ENCODE results near the gene BMS1. TPM values are rescaled to one million over a fixed set of nuclear protein-coding genes. Genes with fewer than 3 reads are reported as not detected.

The BMS1 gene
- total RNA-seq, 1 donor from 2014 or later, result 21.8 TPM

DNA sequence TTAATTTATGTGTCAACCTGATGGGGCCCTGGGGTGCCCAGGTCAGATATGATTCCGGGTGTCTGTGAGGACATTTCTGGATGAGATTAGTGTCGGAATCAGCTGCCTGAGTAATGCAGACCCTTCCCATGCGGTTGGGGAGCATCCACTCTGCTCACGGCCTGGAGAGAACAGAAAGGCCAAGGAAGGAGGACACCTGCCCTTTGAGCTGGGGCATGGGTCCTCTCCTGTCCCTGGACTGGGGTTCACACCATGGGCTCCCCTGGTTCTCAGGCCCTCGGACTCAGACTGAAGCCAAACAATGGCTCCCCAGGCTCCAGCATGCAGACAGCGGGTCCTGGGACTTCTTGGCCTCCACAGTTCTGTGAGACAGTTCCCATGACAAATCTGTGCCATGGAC is 94.3 kb downstream of the BMS1 start:
- no peak overlapping the region for H3K27ac Mint-ChIP-seq
- no peak for TF ChIP-seq CTCF (conservative IDR thresholded peaks at IDR 0.05)
- peaks cover 6% of the 10 kb centered on the region for H3K9me3 Mint-ChIP-seq
- no peak overlapping the region for H3K4me3 Mint-ChIP-seq
- H3K27me3 Mint-ChIP-seq, result peaks cover 14% of the 10 kb centered on the region
- no peaks in the 10 kb centered on the region for H3K36me3 Mint-ChIP-seq
- DNase-seq (ENCODE audit: extremely low spot score, unreplicated experiment), result no peak
- H3K4me1 Mint-ChIP-seq (ENCODE audit: unreplicated experiment), result peaks cover 6% of the 10 kb centered on the region

GRCh38 chr10:42877496-42878030 is 95.0 kb downstream of the BMS1 start:
- Mint-ChIP-seq H3K27me3 (peaks cover 14% of the 10 kb centered on the region), H3K36me3 (no peaks in the 10 kb centered on the region), H3K9me3 (peaks cover 12% of the 10 kb centered on the region), H3K27ac (no peak overlapping the region), H3K4me1 (ENCODE audit: unreplicated experiment) (peaks cover 6% of the 10 kb centered on the region), H3K4me3 (no peak overlapping the region)
- no peak for TF ChIP-seq CTCF (conservative IDR thresholded peaks at IDR 0.05)
- DNase-seq (ENCODE audit: extremely low spot score, unreplicated experiment), result no peak

DNA sequence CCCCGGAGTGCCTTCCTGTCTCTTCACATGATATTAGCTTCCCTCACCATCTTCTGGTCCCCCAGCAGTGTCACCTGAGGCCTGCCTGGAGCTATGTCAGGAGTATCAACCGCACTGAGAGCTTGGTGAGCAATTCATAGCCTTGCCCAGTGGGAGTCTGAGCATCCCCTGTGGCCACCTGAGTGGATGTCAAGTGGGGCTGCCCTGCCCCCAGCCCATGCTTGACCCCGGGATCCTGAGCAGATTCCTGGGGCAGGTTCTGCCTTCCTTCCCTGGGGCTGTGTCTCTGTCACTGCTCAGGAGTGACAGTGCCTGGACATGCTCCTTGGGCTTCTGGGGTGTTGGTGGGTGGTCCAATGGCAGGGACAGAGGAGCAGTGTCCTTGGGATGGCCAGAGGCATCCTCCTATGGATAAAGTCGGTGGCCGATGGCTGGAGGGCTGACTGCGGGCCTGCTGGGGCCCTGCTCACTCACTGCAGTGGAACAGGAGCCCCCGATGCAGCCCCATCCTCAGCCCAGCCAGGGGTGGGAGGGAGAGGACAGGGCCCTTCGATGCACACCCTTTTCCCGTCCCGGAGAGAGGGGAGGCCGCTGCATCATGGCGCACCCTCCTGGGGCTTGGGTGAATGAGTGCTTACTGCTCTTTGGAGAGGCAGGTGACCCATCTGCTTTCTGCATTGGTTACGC is 95.7 kb downstream of the BMS1 start:
- no peaks in the 10 kb centered on the region for H3K36me3 Mint-ChIP-seq
- peaks cover 15% of the 10 kb centered on the region for H3K9me3 Mint-ChIP-seq
- H3K27me3 Mint-ChIP-seq, result peaks cover 18% of the 10 kb centered on the region
- H3K4me1 Mint-ChIP-seq (ENCODE audit: unreplicated experiment), result peaks cover 6% of the 10 kb centered on the region
- no peak overlapping the region for H3K27ac Mint-ChIP-seq
- no peak overlapping the region for H3K4me3 Mint-ChIP-seq
- TF ChIP-seq CTCF (conservative IDR thresholded peaks at IDR 0.05), result no peak
- DNase-seq (ENCODE audit: extremely low spot score, unreplicated experiment), result no peak

GRCh38 chr10:42878821-42879195 is 96.2 kb downstream of the BMS1 start:
- H3K27ac Mint-ChIP-seq, result no peak overlapping the region
- H3K27me3 Mint-ChIP-seq, result peaks cover 17% of the 10 kb centered on the region
- H3K36me3 Mint-ChIP-seq, result no peaks in the 10 kb centered on the region
- H3K4me1 Mint-ChIP-seq (ENCODE audit: unreplicated experiment), result peaks cover 6% of the 10 kb centered on the region
- no peak for TF ChIP-seq CTCF (conservative IDR thresholded peaks at IDR 0.05)
- H3K9me3 Mint-ChIP-seq, result peaks cover 15% of the 10 kb centered on the region
- no peak for DNase-seq (ENCODE audit: extremely low spot score, unreplicated experiment)
- no peak overlapping the region for H3K4me3 Mint-ChIP-seq

GRCh38 chr10:42879380-42880254 is 97.0 kb downstream of the BMS1 start:
- H3K27ac Mint-ChIP-seq, result no peak overlapping the region
- peaks cover 11% of the 10 kb centered on the region for H3K27me3 Mint-ChIP-seq
- DNase-seq (ENCODE audit: extremely low spot score, unreplicated experiment), result no peak
- peaks cover 6% of the 10 kb centered on the region for H3K4me1 Mint-ChIP-seq (ENCODE audit: unreplicated experiment)
- no peak for TF ChIP-seq CTCF (conservative IDR thresholded peaks at IDR 0.05)
- no peaks in the 10 kb centered on the region for H3K36me3 Mint-ChIP-seq
- H3K4me3 Mint-ChIP-seq, result no peak overlapping the region
- H3K9me3 Mint-ChIP-seq, result peaks cover 15% of the 10 kb centered on the region
